Activated CD4-positive, alpha-beta T cell treated with anti-CD3 and anti-CD28 coated beads for 36 hours (primary cell): ENCODE measurements around the gene CHST3. TPM values are rescaled to one million over a fixed set of nuclear protein-coding genes. Genes with fewer than 3 reads are reported as not detected.
A peak's percentile ranks its signal among the peaks of the same experiment; 100 is the strongest.

Source experiments
- ATAC-seq: fragments of 200-7000 bp; cut with Tn5 transposase; one replicate; pipeline ENCODE4 v1.10.0; 2021; ENCODE audit warnings: mild to moderate bottlenecking, moderate library complexity
- CTCF ChIA-PET: fragments of 350-600 bp; sonication (Branson Sonifier 250); formaldehyde crosslinking; loops from one replicate; lab custom pipeline; 2021; ENCODE audit warnings: antibody characterized with exemption; lab: Charles Lee
- POLR2A ChIA-PET: fragments of 350-600 bp; sonication (Branson Sonifier 250); formaldehyde crosslinking; loops from one replicate; lab custom pipeline; 2021; ENCODE audit warnings: antibody characterized with exemption, inconsistent platforms; lab: Charles Lee
- DNase-seq: peaks from one replicate; pipeline ENCODE4 v3.0.0-alpha.2; 2020
- H3K27ac Mint-ChIP-seq: one replicate; pipeline ENCODE4 v1.8.0; 2021; ENCODE audit warnings: mixed read lengths
- H3K27me3 Mint-ChIP-seq: one replicate; pipeline ENCODE4 v1.8.0; 2021; ENCODE audit warnings: mixed read lengths
- H3K36me3 Mint-ChIP-seq: one replicate; pipeline ENCODE4 v1.8.0; 2021; ENCODE audit warnings: low read depth, mixed read lengths
- H3K4me1 Mint-ChIP-seq: one replicate; pipeline ENCODE4 v1.8.0; 2021; ENCODE audit warnings: mixed read lengths
- H3K4me3 Mint-ChIP-seq: one replicate; pipeline ENCODE4 v1.8.0; 2021; ENCODE audit warnings: mild to moderate bottlenecking, moderate library complexity, mixed read lengths
- H3K9me3 Mint-ChIP-seq: one replicate; pipeline ENCODE4 v1.8.0; 2021; ENCODE audit warnings: low read depth, mixed read lengths
- intact Hi-C, 2 experiments: fragments of 100-400 bp; cut with DNase I in 1 of 2; cut with micrococcal nuclease in 1 of 2; formaldehyde crosslinking; loops; one replicate each; pipeline versions ENCODE4 v1.14.2 to v1.15.1; 2022 to 2024; cut with DNase I, micrococcal nuclease
- total RNA-seq, 2 experiments: library from RNA; stranded (reverse); gene quantifications; one replicate each; pipeline ENCODE4 v1.2.3, GENCODE V29; 2021

CHST3 gene
- total RNA-seq, 2 experiments from 2014 or later, result 0.46 to 0.47 TPM

DNA sequence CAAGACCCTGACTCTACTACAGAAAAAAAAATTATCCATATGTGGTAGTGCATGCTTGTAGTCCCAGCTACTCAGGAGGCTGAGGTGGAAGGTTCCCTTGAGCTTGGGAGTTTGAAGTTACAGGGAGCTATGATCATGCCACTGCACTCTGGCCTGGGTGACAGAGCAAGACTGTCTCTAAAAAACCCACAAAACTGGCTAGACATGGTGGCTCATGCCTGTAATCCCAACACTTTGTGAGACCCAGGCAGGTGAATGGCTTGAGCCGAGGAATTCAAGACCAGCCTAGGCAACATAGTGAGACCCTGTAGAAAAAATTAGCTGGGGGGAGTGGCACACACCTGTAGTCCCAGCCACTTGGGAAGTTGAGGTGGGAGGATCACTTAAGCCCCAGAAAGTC is 32.9 kb upstream of the CHST3 start:
- H3K4me3 Mint-ChIP-seq, result no peak overlapping the region
- peaks cover 28% of the 10 kb centered on the region for H3K4me1 Mint-ChIP-seq
- ATAC-seq (no peak), DNase-seq (no peak)
- H3K36me3 Mint-ChIP-seq, result no peaks in the 10 kb centered on the region
- H3K27ac Mint-ChIP-seq, result no peak overlapping the region
- intact Hi-C loops, result no loop called here
- POLR2A ChIA-PET, result no interaction called here
- H3K27me3 Mint-ChIP-seq, result no peaks in the 10 kb centered on the region
- CTCF ChIA-PET, result interaction anchor here (4.0 kb wide), 1 partner anchor 35 kb away, joined by 21 read pairs; no protein-coding TSS in a partner anchor
- H3K9me3 Mint-ChIP-seq, result peaks cover 4% of the 10 kb centered on the region

DNA sequence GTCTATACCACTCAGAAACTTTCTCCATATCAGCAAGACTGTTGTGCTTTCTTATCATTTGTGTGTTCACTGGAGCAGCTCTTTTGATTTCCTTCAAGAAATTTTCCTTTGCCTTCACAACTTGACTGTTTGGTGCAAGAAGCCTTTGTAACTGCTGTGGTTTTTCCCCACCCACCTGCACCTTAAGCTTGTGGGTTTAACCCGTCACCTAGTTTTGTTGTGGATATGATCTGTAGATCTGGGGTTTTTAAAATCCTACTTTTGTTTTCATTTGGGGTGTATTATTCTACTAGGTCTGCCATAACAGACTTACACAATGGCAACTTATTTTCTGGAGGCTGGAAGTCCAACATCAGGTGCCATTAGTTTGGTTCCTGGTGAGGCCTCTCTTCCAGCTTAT is 30.5 kb upstream of the CHST3 start:
- Mint-ChIP-seq H3K36me3 (peaks cover 3% of the 10 kb centered on the region), H3K4me3 (peak overlapping the region; percentile 0), H3K27me3 (no peaks in the 10 kb centered on the region), H3K4me1 (peaks cover 29% of the 10 kb centered on the region), H3K27ac (peak overlapping the region; percentile 70), H3K9me3 (peaks cover 9% of the 10 kb centered on the region)
- ChIA-PET CTCF (interaction anchor here (0.9 to 4.0 kb wide), 7 partner anchors 12 to 403 kb away, joined by 3 to 21 read pairs (median 5); no protein-coding TSS in a partner anchor), POLR2A (interaction anchor here (0.6 kb wide), 2 partner anchors 314 to 889 kb away, joined by 3 read pairs; no protein-coding TSS in a partner anchor)
- intact Hi-C loops, result loop anchor here in 1 of 2 experiments (2.0 kb wide), 1 partner anchor 41 kb away; no protein-coding TSS in a partner anchor
- DNase-seq (peak; percentile 84), ATAC-seq (peak; percentile 93)

GRCh38 chr10:71938211-71938610 is 26.0 kb upstream of the CHST3 start:
- CTCF ChIA-PET, result interaction anchor here (1.1 to 1.9 kb wide), 4 partner anchors 10 to 110 kb away, joined by 3 to 8 read pairs (median 4); no protein-coding TSS in a partner anchor
- ATAC-seq (no peak), DNase-seq (no peak)
- no peaks in the 10 kb centered on the region for H3K27me3 Mint-ChIP-seq
- POLR2A ChIA-PET, result interaction anchor here (0.6 kb wide), 1 partner anchor 299 kb away, joined by 5 read pairs; no protein-coding TSS in a partner anchor
- H3K36me3 Mint-ChIP-seq, result peaks cover 5% of the 10 kb centered on the region
- intact Hi-C loops, result no loop called here
- H3K4me1 Mint-ChIP-seq, result peaks cover 33% of the 10 kb centered on the region
- H3K4me3 Mint-ChIP-seq, result no peak overlapping the region
- no peak overlapping the region for H3K27ac Mint-ChIP-seq
- peaks cover 17% of the 10 kb centered on the region for H3K9me3 Mint-ChIP-seq

GRCh38 chr10:71939304-71939703 is 24.9 kb upstream of the CHST3 start:
- peaks cover 20% of the 10 kb centered on the region for H3K9me3 Mint-ChIP-seq
- ChIA-PET CTCF (interaction anchor here (1.5 to 1.9 kb wide), 2 partner anchors 43 to 109 kb away, joined by 6 to 8 read pairs; no protein-coding TSS in a partner anchor), POLR2A (no interaction called here)
- peaks cover 23% of the 10 kb centered on the region for H3K4me1 Mint-ChIP-seq
- intact Hi-C loops, result no loop called here
- H3K4me3 Mint-ChIP-seq, result no peak overlapping the region
- DNase-seq, result peak; percentile 7
- H3K27me3 Mint-ChIP-seq, result no peaks in the 10 kb centered on the region
- no peak for ATAC-seq
- H3K36me3 Mint-ChIP-seq, result peaks cover 5% of the 10 kb centered on the region
- H3K27ac Mint-ChIP-seq, result no peak overlapping the region

GRCh38 chr10:71939861-71940474 is 24.2 kb upstream of the CHST3 start:
- DNase-seq, result peak; percentile 27
- Mint-ChIP-seq H3K36me3 (peaks cover 5% of the 10 kb centered on the region), H3K27ac (no peak overlapping the region), H3K27me3 (no peaks in the 10 kb centered on the region), H3K9me3 (peaks cover 20% of the 10 kb centered on the region), H3K4me1 (peaks cover 17% of the 10 kb centered on the region), H3K4me3 (no peak overlapping the region)
- intact Hi-C loops, result no loop called here
- POLR2A ChIA-PET, result interaction anchor here (0.6 kb wide), 1 partner anchor 146 kb away, joined by 3 read pairs; no protein-coding TSS in a partner anchor
- CTCF ChIA-PET, result no interaction called here
- ATAC-seq, result peak; percentile 36

DNA sequence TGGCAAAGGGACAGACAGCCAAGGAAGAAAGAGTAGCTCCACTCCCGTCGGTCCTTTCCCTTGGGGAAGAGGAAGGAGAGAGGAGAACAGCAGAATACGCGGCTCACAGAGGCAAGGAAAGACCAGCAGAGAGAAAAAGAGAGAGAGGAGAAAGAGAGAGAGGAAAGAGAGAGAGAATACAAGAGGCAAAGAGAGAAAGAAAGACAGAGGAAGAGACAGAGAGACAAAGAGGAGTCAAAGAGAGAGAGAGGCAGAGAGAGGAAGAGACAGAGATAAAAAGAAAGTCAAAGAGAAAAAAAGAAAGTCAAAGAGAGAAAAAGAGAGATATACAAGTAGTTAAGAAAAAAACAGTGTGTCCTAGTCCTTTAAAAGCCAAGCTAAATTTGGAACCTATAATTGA is 23.4 kb upstream of the CHST3 start:
- H3K4me1 Mint-ChIP-seq, result peaks cover 14% of the 10 kb centered on the region
- DNase-seq (no peak), ATAC-seq (no peak)
- no peak overlapping the region for H3K4me3 Mint-ChIP-seq
- POLR2A ChIA-PET, result interaction anchor here (0.6 kb wide), 1 partner anchor 145 kb away, joined by 3 read pairs; no protein-coding TSS in a partner anchor
- CTCF ChIA-PET, result no interaction called here
- intact Hi-C loops, result no loop called here
- peaks cover 21% of the 10 kb centered on the region for H3K9me3 Mint-ChIP-seq
- H3K27me3 Mint-ChIP-seq, result no peaks in the 10 kb centered on the region
- no peak overlapping the region for H3K27ac Mint-ChIP-seq
- H3K36me3 Mint-ChIP-seq, result peaks cover 6% of the 10 kb centered on the region

GRCh38 chr10:71941318-71941717 is 22.9 kb upstream of the CHST3 start:
- CTCF ChIA-PET, result no interaction called here
- intact Hi-C loops, result no loop called here
- POLR2A ChIA-PET, result no interaction called here
- DNase-seq (no peak), ATAC-seq (no peak)
- Mint-ChIP-seq H3K27ac (no peak overlapping the region), H3K9me3 (peaks cover 27% of the 10 kb centered on the region), H3K4me1 (peaks cover 14% of the 10 kb centered on the region), H3K4me3 (no peak overlapping the region), H3K36me3 (peaks cover 11% of the 10 kb centered on the region), H3K27me3 (no peaks in the 10 kb centered on the region)

GRCh38 chr10:71945819-71946474 is 18.2 kb upstream of the CHST3 start:
- peaks cover 33% of the 10 kb centered on the region for H3K9me3 Mint-ChIP-seq
- CTCF ChIA-PET, result interaction anchor here (0.6 to 1.5 kb wide), 6 partner anchors 10 to 274 kb away, joined by 3 read pairs; no protein-coding TSS in a partner anchor
- no peaks in the 10 kb centered on the region for H3K4me1 Mint-ChIP-seq
- no peak for ATAC-seq
- intact Hi-C loops, result no loop called here
- no peaks in the 10 kb centered on the region for H3K27me3 Mint-ChIP-seq
- POLR2A ChIA-PET, result no interaction called here
- H3K36me3 Mint-ChIP-seq, result peaks cover 13% of the 10 kb centered on the region
- H3K27ac Mint-ChIP-seq, result no peak overlapping the region
- no peak overlapping the region for H3K4me3 Mint-ChIP-seq
- no peak for DNase-seq

- intact Hi-C loops, result no loop called here
- Mint-ChIP-seq H3K9me3 (peaks cover 33% of the 10 kb centered on the region), H3K27me3 (no peaks in the 10 kb centered on the region), H3K27ac (no peak overlapping the region), H3K4me3 (no peak overlapping the region), H3K4me1 (no peaks in the 10 kb centered on the region), H3K36me3 (peaks cover 13% of the 10 kb centered on the region)
- no peak for DNase-seq
- ATAC-seq, result no peak
- CTCF ChIA-PET, result interaction anchor here (0.6 to 1.5 kb wide), 5 partner anchors 9 to 273 kb away, joined by 3 read pairs; no protein-coding TSS in a partner anchor
- POLR2A ChIA-PET, result no interaction called here
Observed at GRCh38 chr10:71946700-71947099, 17.5 kb upstream of the CHST3 start.

- Mint-ChIP-seq H3K4me3 (no peak overlapping the region), H3K4me1 (no peaks in the 10 kb centered on the region), H3K9me3 (peaks cover 25% of the 10 kb centered on the region), H3K36me3 (peaks cover 13% of the 10 kb centered on the region), H3K27ac (no peak overlapping the region), H3K27me3 (no peaks in the 10 kb centered on the region)
- no peak for ATAC-seq
- DNase-seq, result no peak
- ChIA-PET POLR2A (no interaction called here), CTCF (no interaction called here)
- intact Hi-C loops, result no loop called here
Observed at GRCh38 chr10:71948496-71949067, 15.6 kb upstream of the CHST3 start.

- ChIA-PET POLR2A (no interaction called here), CTCF (interaction anchor here (0.9 kb wide), 1 partner anchor 53 kb away, joined by 3 read pairs; no protein-coding TSS in a partner anchor)
- intact Hi-C loops, result no loop called here
- peaks cover 13% of the 10 kb centered on the region for H3K36me3 Mint-ChIP-seq
- H3K27ac Mint-ChIP-seq, result no peak overlapping the region
- no peaks in the 10 kb centered on the region for H3K4me1 Mint-ChIP-seq
- H3K4me3 Mint-ChIP-seq, result no peak overlapping the region
- ATAC-seq, result no peak
- peaks cover 27% of the 10 kb centered on the region for H3K9me3 Mint-ChIP-seq
- DNase-seq, result no peak
- no peaks in the 10 kb centered on the region for H3K27me3 Mint-ChIP-seq
Observed at GRCh38 chr10:71950683-71951082, 13.5 kb upstream of the CHST3 start.
